GM21381 (cell line): Measurements from ENCODE around the gene MYBL2.
"Not testable (repeated sequence)": the region's sequence is repeated elsewhere in the genome, so short reads cannot be mapped to it uniquely, and the experiment has no call there.

Experiments
- ATAC-seq: cut with Tn5 transposase; IDR thresholded peaks from one replicate; pipeline ENCODE4 v1.9.1; 2021; ENCODE audit warnings: mild to moderate bottlenecking, moderate library complexity; ENCODE audit not compliant: unreplicated experiment

Gene MYBL2

DNA sequence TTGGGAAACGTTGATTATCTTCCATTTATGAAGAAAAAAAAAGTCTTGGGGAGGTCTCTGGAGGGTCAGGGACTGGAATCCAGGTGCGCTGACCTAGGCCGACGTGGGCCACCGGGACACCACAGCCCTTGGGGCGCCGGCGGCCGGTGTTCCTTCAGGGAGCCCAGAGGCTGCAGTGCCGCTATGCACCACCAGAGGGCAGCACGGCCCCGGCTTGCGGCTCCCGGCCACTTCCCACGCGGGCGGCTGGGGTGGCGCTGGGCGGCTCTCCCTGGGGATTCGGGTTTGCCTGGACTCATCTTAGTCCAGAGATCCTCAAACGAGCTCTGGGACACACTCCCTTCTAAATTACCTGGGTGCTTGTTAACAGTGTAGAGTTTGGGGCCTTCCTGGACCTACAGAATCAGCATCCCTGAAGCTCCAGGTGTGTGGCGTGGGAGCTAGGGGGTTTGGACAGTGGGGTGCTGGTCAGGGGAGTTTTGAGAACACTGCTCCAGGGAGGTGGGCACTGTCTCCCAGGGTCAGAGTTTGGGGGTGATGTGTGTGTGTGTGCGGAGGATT lies 82.9 kb downstream of the MYBL2 start:
- no peak for ATAC-seq

DNA sequence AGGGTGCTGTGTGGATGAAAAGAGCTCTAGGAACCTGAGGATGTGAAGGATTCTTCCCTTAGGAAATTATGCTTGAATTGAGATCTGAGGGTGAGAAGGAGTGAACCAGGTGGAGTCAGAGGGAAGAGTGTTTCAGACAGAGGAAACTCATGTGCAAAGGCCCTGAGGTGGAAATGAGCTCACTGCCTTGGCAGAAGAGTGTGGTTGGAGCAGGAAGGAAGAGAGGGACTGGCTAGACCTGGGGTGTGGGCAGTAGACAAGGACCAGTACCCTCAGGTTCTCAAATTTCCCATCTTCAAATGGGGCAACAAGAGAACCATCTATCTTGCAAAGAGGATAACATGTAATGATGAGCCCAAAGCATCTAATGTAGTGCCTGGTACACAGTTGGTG lies 83.9 kb downstream of the MYBL2 start:
- peak; percentile 0 for ATAC-seq

DNA sequence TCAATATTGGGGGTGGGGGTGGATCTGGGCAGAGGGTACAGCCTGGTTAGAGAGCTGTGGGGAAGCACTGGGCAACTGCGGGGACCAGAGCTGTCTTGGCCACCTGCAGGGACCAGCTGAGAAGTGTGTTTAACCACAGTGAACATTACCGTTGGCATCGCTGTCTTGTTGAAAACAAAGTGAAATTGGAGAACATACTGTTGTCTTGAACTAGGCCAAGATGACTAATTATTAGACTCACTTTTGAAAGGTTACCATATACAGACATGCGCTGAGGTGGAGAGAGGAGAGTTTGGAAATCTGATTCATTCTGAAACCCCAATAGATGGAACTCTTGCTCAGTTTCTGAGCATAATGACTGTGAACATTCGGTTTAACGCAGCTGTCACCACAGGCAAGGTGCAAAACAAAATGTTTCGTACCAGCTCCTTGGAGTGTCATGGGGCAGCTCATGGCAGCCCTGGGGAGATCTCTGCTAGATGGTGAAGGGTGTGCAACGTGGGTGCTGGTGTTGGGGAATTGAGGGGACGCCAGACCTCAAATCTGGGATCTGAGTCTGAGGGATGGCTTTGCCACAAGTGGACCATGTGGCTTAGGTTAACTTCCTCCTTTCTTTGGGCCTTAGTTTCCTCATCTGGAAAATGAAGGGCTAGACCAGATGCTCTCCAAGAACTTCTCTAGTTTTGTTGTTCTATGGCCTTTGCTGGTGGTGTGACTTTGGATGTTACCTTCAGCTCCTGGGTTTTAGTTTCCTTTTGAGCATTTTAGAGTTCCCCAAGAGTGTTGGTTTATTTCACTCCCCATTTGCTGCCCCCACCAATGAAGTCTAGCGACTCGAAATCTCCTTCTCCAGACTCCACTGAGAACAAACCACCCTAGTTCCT lies 84.5 kb downstream of the MYBL2 start:
- ATAC-seq, result peak; percentile 72

DNA sequence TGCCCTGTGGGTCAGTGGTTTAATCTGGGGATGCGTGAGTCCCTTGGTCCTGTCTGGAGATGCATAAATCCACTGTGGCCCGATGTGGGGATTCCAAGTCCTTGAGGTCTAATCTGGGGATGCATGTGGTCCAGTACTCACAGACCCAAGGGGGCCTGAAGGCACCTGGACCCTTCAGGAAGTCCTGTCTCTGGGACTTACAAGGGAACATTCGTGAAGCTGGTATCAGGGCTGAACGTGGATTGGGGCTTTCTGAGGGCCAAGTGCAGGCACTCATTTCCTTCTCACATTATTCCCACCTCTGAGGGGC lies 85.1 kb downstream of the MYBL2 start:
- peak; percentile 1 for ATAC-seq

DNA sequence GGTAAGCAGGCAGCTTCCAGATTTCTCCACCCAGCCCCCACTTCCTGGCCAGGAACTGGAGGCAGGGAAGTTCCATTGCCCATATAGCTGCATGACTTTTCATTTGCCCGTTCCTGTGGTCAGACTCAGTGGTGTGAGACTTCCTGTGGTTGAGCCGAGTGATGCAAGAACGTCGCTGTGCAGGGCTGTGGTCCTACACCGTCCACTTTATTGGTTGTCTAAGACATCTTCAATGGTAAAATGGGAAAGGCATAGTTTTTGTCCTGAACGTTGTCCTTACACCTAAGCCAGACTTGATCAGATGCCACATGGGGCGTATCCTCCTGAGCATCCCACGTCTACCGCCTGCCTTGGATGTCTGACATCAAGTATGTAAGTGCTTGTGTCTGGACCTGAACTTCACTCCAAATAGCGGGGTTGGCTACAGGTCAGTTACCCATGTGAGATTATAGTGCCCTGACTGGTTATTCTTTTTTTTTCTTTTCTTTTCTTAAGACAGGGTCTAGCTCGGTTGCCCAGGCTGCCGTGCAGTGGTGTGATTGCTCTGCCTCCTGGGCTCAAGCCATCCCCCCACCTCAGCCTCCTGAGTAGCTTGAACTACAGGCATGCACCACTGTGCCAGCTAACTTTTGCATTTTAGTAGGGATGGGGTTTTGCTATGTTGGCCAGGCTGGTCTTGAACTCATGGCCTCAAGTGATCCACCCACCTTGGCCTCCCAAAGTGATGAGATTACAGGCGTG lies 85.8 kb downstream of the MYBL2 start:
- ATAC-seq, result peak; percentile 60

DNA sequence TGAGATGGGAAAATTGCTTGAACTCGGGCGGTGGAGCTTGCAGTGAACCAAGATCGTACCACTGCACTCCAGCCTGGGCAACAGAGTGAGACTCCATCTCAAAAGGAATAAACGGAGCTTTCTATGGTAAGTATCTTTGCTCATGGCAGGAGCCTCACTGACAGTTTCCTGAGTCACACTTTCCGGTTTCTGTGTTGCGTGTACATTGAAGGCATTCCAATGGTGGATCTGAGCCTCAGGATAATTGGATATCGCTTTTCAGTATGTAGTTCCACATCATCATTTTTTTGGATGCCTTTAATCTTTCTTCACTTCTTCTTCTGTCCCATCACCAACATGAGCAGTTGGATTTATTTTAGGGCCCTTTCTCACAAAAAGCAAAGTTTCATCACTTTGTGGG lies 88.5 kb downstream of the MYBL2 start:
- no peak for ATAC-seq

DNA sequence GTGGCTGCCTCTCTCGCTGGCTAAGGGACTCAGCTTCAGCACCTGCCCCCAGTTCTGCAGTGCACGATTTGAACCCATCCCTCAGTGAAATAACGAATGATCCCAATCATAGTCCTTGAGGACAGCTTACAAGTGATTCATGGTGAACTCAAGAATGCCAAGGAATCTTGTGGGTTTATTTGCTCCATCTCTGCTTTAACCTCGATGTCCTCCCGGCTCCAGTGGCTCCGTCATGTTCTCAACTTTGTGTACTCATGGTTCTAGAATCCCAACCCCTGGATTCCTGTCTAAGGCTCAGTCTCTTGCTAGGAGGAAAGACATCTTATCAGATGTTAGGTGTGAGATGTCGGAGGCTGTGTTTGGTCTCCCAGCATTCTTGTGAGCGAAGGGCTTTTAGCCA lies 88.9 kb downstream of the MYBL2 start:
- no peak for ATAC-seq

DNA sequence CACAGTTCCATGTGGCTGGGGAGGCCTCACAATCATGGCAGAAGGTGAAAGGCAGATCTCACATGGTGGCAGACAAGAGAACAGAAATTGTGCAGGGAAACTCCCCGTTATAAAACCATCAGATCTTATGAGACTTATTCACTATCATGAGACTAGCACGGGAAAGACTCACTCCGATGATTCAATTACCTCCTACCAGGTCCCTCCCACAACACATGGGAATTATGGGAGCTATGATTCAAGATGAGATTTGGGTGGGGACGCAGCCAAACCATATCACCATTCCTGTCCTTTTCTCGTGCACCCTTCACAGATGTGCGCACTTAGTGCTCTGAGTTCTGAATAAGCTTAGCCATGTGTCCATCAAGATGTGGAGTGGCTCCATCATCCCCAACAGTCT lies 91.0 kb downstream of the MYBL2 start:
- ATAC-seq, result not testable (repeated sequence)

DNA sequence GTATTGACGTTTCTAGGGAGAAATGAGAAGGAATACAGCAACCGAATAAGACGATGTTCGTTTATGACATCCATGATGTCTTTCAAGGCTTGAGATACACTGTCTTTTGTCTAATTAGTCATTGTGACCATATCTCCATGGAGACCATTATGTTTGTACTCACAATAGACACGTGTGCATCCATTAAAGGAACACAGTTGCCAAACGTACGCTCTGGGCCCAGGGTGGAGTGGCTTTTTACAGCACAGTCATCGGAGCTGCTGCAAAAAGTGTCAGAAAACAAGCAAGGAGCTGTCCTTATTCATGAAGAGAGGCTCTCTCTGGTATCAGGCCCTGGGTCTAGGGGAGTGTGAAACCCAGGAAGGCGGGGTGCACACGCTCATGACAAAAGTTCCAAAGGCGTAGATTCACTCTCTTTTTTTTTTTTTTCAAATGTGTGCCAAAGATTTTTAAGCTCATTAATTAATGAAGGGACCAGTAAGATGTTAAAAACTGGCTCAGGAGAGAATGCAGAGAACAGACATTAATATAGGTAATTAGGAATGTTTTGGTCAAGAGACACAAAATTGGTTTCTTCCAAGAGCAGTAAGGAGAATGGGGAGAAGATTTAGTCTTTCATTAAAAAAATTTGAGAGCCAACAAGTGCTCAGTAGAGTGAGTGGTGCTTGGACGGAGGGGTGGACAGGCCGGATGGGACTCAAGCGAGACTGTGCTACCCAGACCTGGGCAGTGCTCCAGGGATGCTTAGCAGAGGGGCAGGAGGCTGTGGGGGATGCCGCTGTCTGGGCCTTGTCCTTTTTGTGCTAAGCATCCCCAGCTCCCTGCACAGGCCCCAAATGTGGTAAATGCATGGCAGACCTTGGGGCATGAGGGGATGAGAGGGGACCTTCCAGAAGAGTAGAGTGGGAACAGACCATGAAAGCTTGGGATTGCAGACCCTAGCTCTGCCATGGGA lies 94.7 kb downstream of the MYBL2 start:
- no peak for ATAC-seq

DNA sequence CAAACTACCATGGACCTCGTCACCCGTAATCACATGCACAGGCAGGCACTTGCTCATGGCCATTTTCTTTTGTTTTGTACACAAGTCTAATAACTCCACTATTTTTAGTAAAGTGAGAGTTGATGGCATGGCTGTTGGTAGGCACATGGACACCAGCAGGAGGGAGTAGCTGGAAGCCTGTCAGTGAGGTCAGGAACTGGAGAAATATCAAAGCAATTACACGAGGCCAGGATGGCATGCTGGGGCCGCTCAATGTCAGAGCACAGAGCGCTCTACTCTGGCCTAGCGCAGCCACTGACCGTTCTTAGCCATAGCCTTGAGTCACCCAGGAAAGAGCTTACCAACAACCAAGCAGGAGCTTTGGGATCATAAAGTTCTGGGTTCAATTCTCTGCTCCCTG lies 96.0 kb downstream of the MYBL2 start:
- ATAC-seq, result no peak

DNA sequence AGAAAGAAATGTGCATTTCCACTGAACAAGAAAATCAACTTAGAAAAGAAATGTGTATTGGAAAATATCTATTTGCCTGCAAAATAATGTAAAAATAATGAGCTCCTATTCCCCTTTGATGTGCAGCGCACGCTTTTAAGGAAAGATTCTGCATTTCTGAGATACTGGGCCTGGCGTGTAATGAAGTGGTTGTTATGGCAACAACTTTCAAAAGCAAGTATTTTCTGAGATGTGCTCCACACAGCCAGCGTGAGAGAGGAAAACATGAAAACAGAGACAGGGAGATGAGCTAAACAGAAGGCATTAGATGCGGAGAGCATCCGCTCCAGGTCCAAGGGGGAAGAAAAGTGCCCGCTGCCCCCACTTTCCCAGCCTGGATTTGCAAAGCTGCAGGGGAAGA lies 99.0 kb downstream of the MYBL2 start:
- no peak for ATAC-seq
